DND-41 (cell line): ENCODE data around the gene GREB1.

Experiments used
- ATAC-seq: fragments of 200-7000 bp; cut with Tn5 transposase; 3 replicates; pipeline ENCODE4 v1.9.1; 2021; ENCODE audit warnings: low read depth; ENCODE audit not compliant: insufficient read depth
- DNase-seq: peaks from one replicate; pipeline ENCODE4 v3.0.0-alpha.2; 2020
- H2AFZ ChIP-seq: 2 replicates; pipeline ENCODE4 v1.6.0; 2012; ENCODE audit warnings: low read depth, low read length
- H3K27ac ChIP-seq: 2 replicates; pipeline ENCODE4 v1.5.1; 2012; ENCODE audit warnings: low read length, inconsistent platforms
- H3K27me3 ChIP-seq: fragments of 200-600 bp; sonication (generic); 2 replicates; pipeline ENCODE4 v1.6.0; 2012; ENCODE audit warnings: low read length, mild to moderate bottlenecking, inconsistent platforms; ENCODE audit not compliant: insufficient read depth, poor library complexity
- H3K36me3 ChIP-seq: 2 replicates; pipeline ENCODE4 v1.5.1; 2012; ENCODE audit warnings: low read length, inconsistent platforms; ENCODE audit not compliant: insufficient read depth
- H3K4me1 ChIP-seq: 2 replicates; pipeline ENCODE4 v1.5.1; 2012; ENCODE audit warnings: mild to moderate bottlenecking, low read length; ENCODE audit not compliant: insufficient read depth
- H3K4me2 ChIP-seq: 2 replicates; pipeline ENCODE4 v1.6.0; 2012; ENCODE audit warnings: mild to moderate bottlenecking, moderate library complexity, low read length, inconsistent platforms; ENCODE audit not compliant: insufficient read depth
- H3K4me3 ChIP-seq, 2 experiments: fragments of 200-600 bp in 1 of 2; shearing (Covaris generic) in 1 of 2; 2 replicates each; pipeline ENCODE4 v1.5.1; 2012 to 2016; ENCODE audit warnings: inconsistent platforms in 2 of 2, low read length in 2 of 2, mild to moderate bottlenecking in 2 of 2, low read depth in 1 of 2, moderate library complexity in 1 of 2
- H3K79me2 ChIP-seq: 2 replicates; pipeline ENCODE4 v1.6.0; 2012; ENCODE audit warnings: low read length, inconsistent platforms; ENCODE audit not compliant: insufficient read depth
- H3K9ac ChIP-seq: 2 replicates; pipeline ENCODE4 v1.6.0; 2012; ENCODE audit warnings: low read depth, mild to moderate bottlenecking, inconsistent platforms, low read length, moderate library complexity
- H3K9me3 ChIP-seq: 2 replicates; pipeline ENCODE4 v1.5.1; 2012; ENCODE audit warnings: low read length, moderate library complexity, mild to moderate bottlenecking, inconsistent platforms; ENCODE audit not compliant: insufficient read depth, severe bottlenecking
- H4K20me1 ChIP-seq: 2 replicates; pipeline ENCODE4 v1.6.0; 2012; ENCODE audit warnings: low read length; ENCODE audit not compliant: insufficient read depth
- EZH2 ChIP-seq: IDR thresholded peaks from 3 replicates; pipeline ENCODE4 v1.6.1; 2012; ENCODE audit warnings: borderline replicate concordance, low read depth, mild to moderate bottlenecking, moderate library complexity, low read length, inconsistent platforms; ENCODE audit not compliant: severe bottlenecking
- TF ChIP-seq, protein P1 (sequence below): IDR thresholded peaks from 2 replicates; pipeline ENCODE4 v1.5.1; 2012; ENCODE audit warnings: borderline replicate concordance, low read length, moderate library complexity, mild to moderate bottlenecking; ENCODE audit not compliant: poor library complexity, severe bottlenecking; ENCODE audit errors: extremely low read depth

The GREB1 gene

DNA sequence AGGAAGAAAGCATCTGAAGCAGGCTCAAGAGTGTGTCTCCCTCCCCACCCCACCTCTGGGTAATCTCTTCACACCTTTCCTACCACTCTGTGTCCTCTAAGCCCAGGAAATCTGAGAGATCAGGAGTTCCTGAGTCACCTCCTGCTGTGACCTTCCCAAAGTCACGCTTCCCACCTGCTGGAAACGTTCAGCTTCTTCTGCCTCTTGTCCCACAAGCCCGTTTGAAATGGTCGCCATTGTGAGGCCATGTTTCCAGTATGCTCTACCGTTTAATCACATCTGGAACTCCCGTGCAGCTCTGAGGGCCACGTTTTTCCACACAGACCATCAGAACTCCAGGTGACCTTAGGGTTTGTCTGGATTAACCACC, 25.9 kb downstream of the GREB1 start:
- H3K36me3 ChIP-seq, result no peaks in the 10 kb centered on the region
- no peaks in the 10 kb centered on the region for H4K20me1 ChIP-seq
- H3K4me3 ChIP-seq, result no peak overlapping the region
- no peak overlapping the region for H2AFZ ChIP-seq
- ATAC-seq (no peak), DNase-seq (no peak)
- no peak overlapping the region for H3K4me2 ChIP-seq
- H3K27ac ChIP-seq, result no peak overlapping the region
- H3K4me1 ChIP-seq, result no peaks in the 10 kb centered on the region
- TF ChIP-seq, protein P1, sequence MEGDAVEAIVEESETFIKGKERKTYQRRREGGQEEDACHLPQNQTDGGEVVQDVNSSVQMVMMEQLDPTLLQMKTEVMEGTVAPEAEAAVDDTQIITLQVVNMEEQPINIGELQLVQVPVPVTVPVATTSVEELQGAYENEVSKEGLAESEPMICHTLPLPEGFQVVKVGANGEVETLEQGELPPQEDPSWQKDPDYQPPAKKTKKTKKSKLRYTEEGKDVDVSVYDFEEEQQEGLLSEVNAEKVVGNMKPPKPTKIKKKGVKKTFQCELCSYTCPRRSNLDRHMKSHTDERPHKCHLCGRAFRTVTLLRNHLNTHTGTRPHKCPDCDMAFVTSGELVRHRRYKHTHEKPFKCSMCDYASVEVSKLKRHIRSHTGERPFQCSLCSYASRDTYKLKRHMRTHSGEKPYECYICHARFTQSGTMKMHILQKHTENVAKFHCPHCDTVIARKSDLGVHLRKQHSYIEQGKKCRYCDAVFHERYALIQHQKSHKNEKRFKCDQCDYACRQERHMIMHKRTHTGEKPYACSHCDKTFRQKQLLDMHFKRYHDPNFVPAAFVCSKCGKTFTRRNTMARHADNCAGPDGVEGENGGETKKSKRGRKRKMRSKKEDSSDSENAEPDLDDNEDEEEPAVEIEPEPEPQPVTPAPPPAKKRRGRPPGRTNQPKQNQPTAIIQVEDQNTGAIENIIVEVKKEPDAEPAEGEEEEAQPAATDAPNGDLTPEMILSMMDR, result no peak
- no peak for TF ChIP-seq EZH2
- no peaks in the 10 kb centered on the region for H3K79me2 ChIP-seq
- H3K9me3 ChIP-seq, result no peaks in the 10 kb centered on the region
- no peaks in the 10 kb centered on the region for H3K27me3 ChIP-seq
- no peak overlapping the region for H3K9ac ChIP-seq

DNA sequence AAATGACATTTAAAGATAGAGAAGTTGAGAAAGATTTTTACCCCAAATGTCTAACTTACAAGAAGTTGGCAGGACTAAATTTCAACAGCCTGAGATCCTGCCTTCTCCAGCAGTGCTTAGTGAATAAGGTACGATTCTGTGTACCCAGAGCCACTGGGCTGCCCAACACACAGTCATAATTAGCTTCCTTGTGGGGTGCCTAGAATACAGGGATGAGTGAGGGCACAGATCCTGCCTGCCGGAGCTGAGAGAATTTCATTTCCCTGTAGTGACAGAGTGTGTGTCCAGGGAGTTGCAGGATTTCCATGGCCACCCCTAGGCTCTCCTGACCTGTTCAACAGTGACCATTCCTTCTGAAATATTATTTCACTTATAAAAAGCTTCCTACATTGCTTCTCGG, 27.0 kb downstream of the GREB1 start:
- Histone ChIP-seq H3K27me3 (no peaks in the 10 kb centered on the region), H3K79me2 (no peaks in the 10 kb centered on the region), H3K36me3 (no peaks in the 10 kb centered on the region), H3K27ac (no peak overlapping the region), H4K20me1 (no peaks in the 10 kb centered on the region), H3K4me1 (no peaks in the 10 kb centered on the region), H2AFZ (no peak overlapping the region), H3K4me2 (no peak overlapping the region), H3K4me3 (no peak overlapping the region), H3K9ac (no peak overlapping the region), H3K9me3 (no peaks in the 10 kb centered on the region)
- no peak for TF ChIP-seq EZH2
- TF ChIP-seq, protein P1, result no peak
- DNase-seq, result no peak
- no peak for ATAC-seq

DNA sequence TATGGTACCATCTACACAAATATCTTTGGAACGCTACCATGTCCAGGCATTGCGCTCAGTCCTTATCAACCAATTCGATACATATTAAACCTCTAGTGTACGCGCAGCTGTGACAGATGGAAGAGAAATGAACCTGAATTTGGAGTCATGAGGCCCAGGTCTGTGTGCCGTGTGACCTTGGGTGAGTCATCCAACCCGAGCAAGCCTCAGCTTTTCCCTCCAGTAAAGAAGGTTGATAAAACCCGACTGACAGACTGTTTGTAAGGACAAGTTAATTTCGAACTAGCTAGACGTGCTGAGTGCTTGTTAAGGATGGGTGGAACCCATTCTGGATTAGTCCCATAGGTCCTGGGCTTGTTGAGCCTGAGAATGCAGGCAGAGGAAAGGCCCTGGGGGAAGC, 28.2 kb downstream of the GREB1 start:
- Histone ChIP-seq H3K27ac (no peak overlapping the region), H3K9me3 (no peaks in the 10 kb centered on the region), H3K79me2 (no peaks in the 10 kb centered on the region), H3K36me3 (no peaks in the 10 kb centered on the region), H3K9ac (no peak overlapping the region), H3K4me2 (no peak overlapping the region), H2AFZ (no peak overlapping the region), H3K27me3 (no peaks in the 10 kb centered on the region), H3K4me1 (no peaks in the 10 kb centered on the region), H4K20me1 (no peaks in the 10 kb centered on the region), H3K4me3 (no peak overlapping the region)
- ATAC-seq, result no peak
- no peak for DNase-seq
- TF ChIP-seq, protein P1, result no peak
- TF ChIP-seq EZH2, result no peak

DNA sequence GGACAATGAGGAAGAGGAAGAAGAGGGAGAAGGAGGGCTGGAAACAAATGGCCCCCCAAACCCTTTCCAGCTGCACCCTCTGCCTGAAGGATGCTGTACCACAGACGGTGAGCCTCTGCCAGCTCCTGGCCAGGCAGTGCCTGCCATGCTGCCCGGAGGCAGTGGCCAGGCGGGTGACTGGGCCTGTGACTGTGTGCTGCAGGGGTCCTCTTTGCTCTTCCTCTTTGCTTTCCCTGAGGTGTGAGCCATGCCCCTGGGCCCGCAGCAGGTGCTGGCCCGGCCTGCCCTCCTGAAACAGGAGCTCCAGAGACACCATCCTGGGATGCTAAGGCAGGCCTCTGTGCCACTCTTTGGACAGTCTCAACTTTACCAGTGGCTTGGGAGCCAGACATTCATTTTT, 28.6 kb downstream of the GREB1 start:
- Histone ChIP-seq H3K4me2 (no peak overlapping the region), H3K79me2 (no peaks in the 10 kb centered on the region), H3K9me3 (no peaks in the 10 kb centered on the region), H3K4me3 (no peak overlapping the region), H3K36me3 (no peaks in the 10 kb centered on the region), H3K4me1 (no peaks in the 10 kb centered on the region), H3K9ac (no peak overlapping the region), H4K20me1 (no peaks in the 10 kb centered on the region), H3K27me3 (no peaks in the 10 kb centered on the region), H2AFZ (no peak overlapping the region), H3K27ac (no peak overlapping the region)
- ATAC-seq (no peak), DNase-seq (no peak)
- TF ChIP-seq, protein P1, result no peak
- no peak for TF ChIP-seq EZH2
